NT2/D1 (cell line): Measurements from ENCODE around the gene RAD9A.

Experiments used
- DNase-seq: peaks from one replicate; pipeline ENCODE4 v3.0.0-alpha.2; 2011; ENCODE audit warnings: low read depth, low spot score
- H3K27me3 ChIP-seq: 2 replicates; pipeline ENCODE4 v1.6.0; 2011; ENCODE audit warnings: mild to moderate bottlenecking; ENCODE audit not compliant: insufficient read length, insufficient read depth
- H3K36me3 ChIP-seq: 2 replicates; pipeline ENCODE4 v1.6.1; 2011; ENCODE audit warnings: mild to moderate bottlenecking, low read length, mixed read lengths; ENCODE audit not compliant: insufficient read depth, insufficient read length
- H3K4me1 ChIP-seq: 2 replicates; pipeline ENCODE4 v1.5.1; 2011; ENCODE audit not compliant: insufficient read depth, insufficient read length
- H3K4me3 ChIP-seq: 2 replicates; pipeline ENCODE4 v1.5.1; 2011; ENCODE audit warnings: low read depth; ENCODE audit not compliant: insufficient read length
- H3K9ac ChIP-seq: 2 replicates; pipeline ENCODE4 v1.6.0; 2011; ENCODE audit warnings: low read depth; ENCODE audit not compliant: insufficient read length
- H3K9me3 ChIP-seq: 2 replicates; pipeline ENCODE4 v1.5.1; 2011; ENCODE audit warnings: mild to moderate bottlenecking, low read length; ENCODE audit not compliant: insufficient read depth
- SUZ12 ChIP-seq: IDR thresholded peaks from 2 replicates; pipeline ENCODE4 v1.6.1; 2011; ENCODE audit not compliant: insufficient read length, insufficient read depth; ENCODE audit errors: extremely low read depth
- YY1 ChIP-seq: IDR thresholded peaks from 2 replicates; pipeline ENCODE4 v1.6.1; 2011; ENCODE audit not compliant: insufficient read length, insufficient read depth
- ZNF274 ChIP-seq: IDR thresholded peaks from 2 replicates; pipeline ENCODE4 v1.6.1; 2011; ENCODE audit warnings: mild to moderate bottlenecking, low read depth, low read length

The RAD9A gene

DNA sequence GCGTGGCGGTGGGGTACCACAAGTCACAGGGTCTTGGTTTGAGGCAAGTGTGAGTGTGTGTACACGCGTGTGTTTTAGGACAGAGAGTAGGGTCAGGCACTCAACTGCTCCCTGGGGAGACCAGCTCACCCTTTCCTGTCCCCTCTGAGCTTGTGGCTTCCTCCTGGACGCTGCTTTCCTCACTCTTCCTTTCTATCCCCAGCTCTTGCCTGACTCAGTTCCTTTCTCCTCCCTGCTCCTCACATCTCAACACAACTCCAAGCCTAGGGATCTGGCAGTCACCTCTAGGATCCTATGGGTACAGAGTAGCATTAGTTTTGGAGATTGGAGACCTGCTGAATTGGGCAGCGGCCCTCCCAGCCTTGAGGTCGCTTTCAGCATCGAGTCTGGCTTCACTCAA, 22.5 kb upstream of the RAD9A start:
- Histone ChIP-seq H3K4me1 (peaks cover 19% of the 10 kb centered on the region), H3K27me3 (peaks cover 18% of the 10 kb centered on the region), H3K36me3 (peaks cover 36% of the 10 kb centered on the region), H3K9ac (no peak overlapping the region), H3K9me3 (no peaks in the 10 kb centered on the region), H3K4me3 (no peak overlapping the region)
- DNase-seq = no peak
- TF ChIP-seq ZNF274 = no peak
- TF ChIP-seq YY1 = no peak
- no peak for TF ChIP-seq SUZ12

DNA sequence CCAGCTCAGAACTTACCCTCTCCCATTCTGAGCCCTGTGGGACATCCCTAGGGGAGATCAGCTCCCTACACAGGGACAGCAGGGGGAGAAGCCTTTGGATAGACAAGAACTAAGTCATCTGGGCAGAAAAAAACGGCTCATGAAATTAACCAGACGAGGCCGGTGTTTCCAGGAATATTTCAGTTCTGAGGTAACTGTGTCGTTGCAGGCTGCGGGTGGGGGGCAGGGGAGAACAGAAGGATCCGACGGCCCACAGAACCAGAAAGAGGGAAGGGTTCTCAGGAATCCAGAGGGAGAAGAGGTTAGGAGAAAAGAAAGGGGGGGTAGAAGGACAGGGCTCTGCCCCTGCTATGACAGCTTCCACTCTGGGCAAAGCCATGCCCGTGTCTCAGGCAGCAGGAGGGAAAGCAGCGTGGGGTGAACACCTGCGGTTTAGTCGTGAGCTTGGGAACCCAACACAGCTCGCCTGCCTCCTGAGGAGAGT, 21.9 kb upstream of the RAD9A start:
- H3K9me3 ChIP-seq = no peaks in the 10 kb centered on the region
- TF ChIP-seq SUZ12 (no peak), ZNF274 (no peak), YY1 (no peak)
- H3K36me3 ChIP-seq = peaks cover 30% of the 10 kb centered on the region
- DNase-seq = no peak
- H3K4me3 ChIP-seq = no peak overlapping the region
- no peak overlapping the region for H3K9ac ChIP-seq
- peaks cover 17% of the 10 kb centered on the region for H3K27me3 ChIP-seq
- peaks cover 23% of the 10 kb centered on the region for H3K4me1 ChIP-seq

DNA sequence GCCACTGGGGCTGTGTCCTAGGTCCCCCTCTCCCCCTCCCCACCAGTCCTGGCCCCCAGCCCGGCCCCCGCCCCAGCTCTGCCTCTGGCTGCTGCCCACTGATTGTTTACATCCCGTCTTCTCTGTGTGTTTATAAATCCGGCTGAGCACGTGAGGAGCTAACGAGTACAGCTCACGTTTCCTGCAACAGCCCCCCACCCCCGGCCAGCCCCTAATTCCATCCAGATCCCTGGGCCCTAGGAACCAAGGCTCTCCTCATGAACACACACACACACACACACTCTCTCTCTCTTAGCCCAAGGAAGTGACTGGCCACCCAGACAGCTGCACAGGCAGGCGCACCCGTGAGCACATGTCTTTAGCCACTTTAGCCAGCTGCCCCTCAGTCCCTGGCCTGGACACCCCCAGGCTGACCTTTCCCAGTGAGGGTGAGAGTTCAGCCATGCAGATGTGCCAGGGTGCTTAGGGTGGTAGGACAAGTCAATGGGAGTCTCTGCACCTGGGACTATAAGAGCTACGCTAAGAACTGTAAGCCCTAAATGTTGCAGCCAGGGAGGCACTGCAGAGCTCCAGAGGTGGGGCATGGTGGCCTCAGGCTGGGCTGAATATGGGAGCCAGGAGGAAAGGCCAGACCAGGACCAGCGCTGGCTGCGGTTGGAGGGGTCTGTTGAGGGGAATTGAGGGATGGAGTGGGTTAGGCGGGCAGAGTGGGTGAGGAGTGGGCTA, 21.3 kb upstream of the RAD9A start:
- no peaks in the 10 kb centered on the region for H3K9me3 ChIP-seq
- peaks cover 12% of the 10 kb centered on the region for H3K27me3 ChIP-seq
- peaks cover 23% of the 10 kb centered on the region for H3K36me3 ChIP-seq
- peak overlapping the region; percentile 82 for H3K9ac ChIP-seq
- no peak for DNase-seq
- no peak for TF ChIP-seq YY1
- TF ChIP-seq ZNF274 = no peak
- no peak for TF ChIP-seq SUZ12
- H3K4me1 ChIP-seq = peaks cover 24% of the 10 kb centered on the region
- H3K4me3 ChIP-seq = no peak overlapping the region

GRCh38 chr11:67371189-67371910, 20.4 kb upstream of the RAD9A start:
- DNase-seq = no peak
- Histone ChIP-seq H3K27me3 (peaks cover 18% of the 10 kb centered on the region), H3K4me3 (peak overlapping the region; percentile 57), H3K9me3 (no peaks in the 10 kb centered on the region), H3K9ac (peak overlapping the region; percentile 82), H3K4me1 (peaks cover 30% of the 10 kb centered on the region), H3K36me3 (peaks cover 17% of the 10 kb centered on the region)
- TF ChIP-seq YY1 (no peak), ZNF274 (no peak), SUZ12 (no peak)

DNA sequence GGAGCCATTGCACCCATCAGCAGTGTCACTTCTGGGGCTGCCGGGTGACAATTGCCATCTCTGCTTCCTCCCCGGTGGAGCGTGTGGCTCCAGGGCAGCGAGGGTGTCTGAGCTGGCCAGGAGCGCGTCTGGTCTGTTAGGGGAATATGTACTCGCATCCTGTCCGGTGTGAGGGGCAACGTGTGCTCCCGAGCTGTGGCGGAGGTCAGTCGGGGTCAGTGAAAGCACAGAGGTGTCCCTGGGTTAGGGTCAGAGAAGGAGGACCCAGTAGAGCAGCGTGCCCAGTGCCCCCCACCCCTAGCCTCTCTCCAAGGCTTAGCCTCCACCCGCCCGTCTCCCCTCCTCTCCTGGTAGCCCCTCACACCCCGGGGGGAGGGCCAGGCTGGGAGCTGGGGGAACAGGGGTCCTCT, 19.9 kb upstream of the RAD9A start:
- Histone ChIP-seq H3K4me1 (peaks cover 32% of the 10 kb centered on the region), H3K27me3 (peaks cover 23% of the 10 kb centered on the region), H3K9ac (peak overlapping the region; percentile 82), H3K4me3 (peak overlapping the region; percentile 57), H3K36me3 (peaks cover 17% of the 10 kb centered on the region), H3K9me3 (no peaks in the 10 kb centered on the region)
- no peak for TF ChIP-seq YY1
- TF ChIP-seq SUZ12 = no peak
- no peak for TF ChIP-seq ZNF274
- no peak for DNase-seq

DNA sequence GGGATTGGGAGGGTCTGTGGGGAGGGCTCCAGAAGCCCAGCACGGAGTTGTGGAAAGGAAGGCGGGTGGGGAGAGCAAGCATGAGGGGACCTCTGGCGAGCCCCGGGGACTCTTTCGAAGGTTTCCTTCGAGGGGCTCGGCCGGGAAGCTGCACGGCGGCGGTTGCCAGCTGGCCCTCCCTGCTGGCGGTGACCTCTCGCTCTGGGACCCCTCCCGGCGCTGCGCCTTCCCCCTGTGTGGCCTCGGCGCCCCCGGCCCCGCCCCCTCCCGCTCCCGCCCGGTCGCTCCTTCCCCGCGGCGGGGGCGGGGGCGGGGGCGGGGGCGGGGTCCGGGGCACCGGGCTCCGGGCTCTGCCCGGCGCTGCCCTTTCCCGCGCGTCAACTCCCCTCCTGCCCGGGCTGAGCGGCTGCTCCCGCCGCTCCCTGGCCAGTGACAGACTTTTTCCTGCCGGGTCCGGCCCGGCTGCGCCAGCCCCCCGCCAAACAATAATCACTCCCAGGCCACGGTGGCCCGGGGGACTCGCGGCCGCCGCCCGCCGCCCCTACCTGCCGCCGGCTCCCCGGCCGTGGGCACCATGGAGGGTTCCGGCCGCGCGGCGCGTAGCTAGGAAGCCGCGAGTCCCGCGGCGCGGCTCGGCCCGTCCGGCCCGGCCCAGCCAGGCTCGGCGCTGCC, 19.3 kb upstream of the RAD9A start:
- Histone ChIP-seq H3K9ac (peak overlapping the region; percentile 87), H3K4me1 (peaks cover 37% of the 10 kb centered on the region), H3K4me3 (peak overlapping the region; percentile 62), H3K27me3 (peaks cover 28% of the 10 kb centered on the region), H3K9me3 (no peaks in the 10 kb centered on the region), H3K36me3 (peaks cover 17% of the 10 kb centered on the region)
- no peak for DNase-seq
- TF ChIP-seq YY1 (no peak), SUZ12 (no peak), ZNF274 (no peak)

DNA sequence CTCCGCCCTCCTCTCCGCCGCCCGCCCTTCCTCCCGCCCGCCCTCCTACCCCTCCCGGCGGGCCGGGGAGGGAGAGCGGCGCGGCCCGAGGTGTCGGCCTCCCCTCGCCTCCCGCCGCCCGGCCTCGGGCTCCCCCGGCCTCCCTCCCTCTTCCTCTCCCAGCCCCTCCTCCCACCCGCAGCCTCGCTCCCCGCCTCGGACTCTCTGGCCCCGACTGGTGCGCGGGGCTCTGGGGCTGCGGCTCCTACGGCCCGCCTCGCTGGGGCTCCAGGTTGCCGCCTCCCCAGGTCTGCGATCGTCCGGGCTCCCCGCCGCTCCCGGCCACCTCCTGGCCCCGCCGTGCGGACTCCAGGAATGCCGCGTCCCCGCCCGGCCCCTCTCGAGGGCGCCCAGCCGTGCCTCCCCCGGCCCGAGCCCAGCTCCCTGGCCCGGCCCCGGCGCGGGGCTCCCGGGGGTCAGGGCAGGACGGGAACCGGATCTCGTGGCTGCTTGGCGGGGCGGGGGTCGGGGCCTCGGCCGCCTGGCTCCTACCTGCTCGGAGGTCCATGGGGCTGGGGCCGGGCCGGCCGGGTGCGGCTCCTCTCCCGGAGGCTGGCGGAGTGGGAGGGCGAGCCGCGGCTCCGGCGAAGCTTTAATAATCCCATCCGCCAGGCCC, 18.7 kb upstream of the RAD9A start, which contains the start of gene CLCF1:
Gene CLCF1, minus strand, starts transcription at position 606 of the 655 bp plus-strand sequence. Its CDS starts 59 bp downstream, at position 547.
- TF ChIP-seq SUZ12 (no peak), ZNF274 (no peak), YY1 (no peak)

More for the DNA sequence above, 18.7 kb upstream of the RAD9A start, which contains the start of gene CLCF1:
- Histone ChIP-seq H3K4me3 (peak within 1 kb of the TSS; percentile 62), H3K36me3 (peaks cover 12% of the 10 kb centered on the region), H3K9ac (peak within 1 kb of the TSS; percentile 87), H3K27me3 (peaks cover 30% of the 10 kb centered on the region), H3K4me1 (peaks cover 42% of the 10 kb centered on the region), H3K9me3 (no peaks in the 10 kb centered on the region)
- no peak for DNase-seq
